ENCODE data around the gene ATRNL1. TPM values are rescaled to one million over a fixed set of nuclear protein-coding genes. Genes with fewer than 3 reads are reported as not detected.

Gene ATRNL1
- total RNA-seq, 4 donors from 2014 or later: 0.34 to 0.98 (median 0.44) TPM; not detected in 1

DNA sequence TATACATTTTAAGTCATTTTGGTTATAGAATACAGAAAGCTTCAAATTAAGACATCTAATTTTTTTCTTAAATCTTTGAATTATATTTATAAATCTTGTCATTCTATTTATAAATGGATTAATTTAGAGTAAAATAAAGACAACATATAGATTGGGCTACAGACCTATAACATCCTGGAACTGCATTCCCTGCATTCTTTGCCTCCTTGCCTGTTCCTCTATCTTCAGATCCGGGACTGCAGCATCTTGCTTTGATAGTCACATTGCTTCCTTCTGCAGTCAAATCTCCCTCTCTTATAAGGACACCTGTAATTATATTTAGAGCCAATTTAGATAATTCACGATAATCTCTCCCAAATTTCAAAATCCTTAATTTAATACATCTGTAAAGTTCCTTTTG is 64.2 kb downstream of the ATRNL1 start:
- TF ChIP-seq, protein P1, sequence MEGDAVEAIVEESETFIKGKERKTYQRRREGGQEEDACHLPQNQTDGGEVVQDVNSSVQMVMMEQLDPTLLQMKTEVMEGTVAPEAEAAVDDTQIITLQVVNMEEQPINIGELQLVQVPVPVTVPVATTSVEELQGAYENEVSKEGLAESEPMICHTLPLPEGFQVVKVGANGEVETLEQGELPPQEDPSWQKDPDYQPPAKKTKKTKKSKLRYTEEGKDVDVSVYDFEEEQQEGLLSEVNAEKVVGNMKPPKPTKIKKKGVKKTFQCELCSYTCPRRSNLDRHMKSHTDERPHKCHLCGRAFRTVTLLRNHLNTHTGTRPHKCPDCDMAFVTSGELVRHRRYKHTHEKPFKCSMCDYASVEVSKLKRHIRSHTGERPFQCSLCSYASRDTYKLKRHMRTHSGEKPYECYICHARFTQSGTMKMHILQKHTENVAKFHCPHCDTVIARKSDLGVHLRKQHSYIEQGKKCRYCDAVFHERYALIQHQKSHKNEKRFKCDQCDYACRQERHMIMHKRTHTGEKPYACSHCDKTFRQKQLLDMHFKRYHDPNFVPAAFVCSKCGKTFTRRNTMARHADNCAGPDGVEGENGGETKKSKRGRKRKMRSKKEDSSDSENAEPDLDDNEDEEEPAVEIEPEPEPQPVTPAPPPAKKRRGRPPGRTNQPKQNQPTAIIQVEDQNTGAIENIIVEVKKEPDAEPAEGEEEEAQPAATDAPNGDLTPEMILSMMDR (IDR thresholded peaks at IDR 0.05; ENCODE audit: low read depth): no peak

DNA sequence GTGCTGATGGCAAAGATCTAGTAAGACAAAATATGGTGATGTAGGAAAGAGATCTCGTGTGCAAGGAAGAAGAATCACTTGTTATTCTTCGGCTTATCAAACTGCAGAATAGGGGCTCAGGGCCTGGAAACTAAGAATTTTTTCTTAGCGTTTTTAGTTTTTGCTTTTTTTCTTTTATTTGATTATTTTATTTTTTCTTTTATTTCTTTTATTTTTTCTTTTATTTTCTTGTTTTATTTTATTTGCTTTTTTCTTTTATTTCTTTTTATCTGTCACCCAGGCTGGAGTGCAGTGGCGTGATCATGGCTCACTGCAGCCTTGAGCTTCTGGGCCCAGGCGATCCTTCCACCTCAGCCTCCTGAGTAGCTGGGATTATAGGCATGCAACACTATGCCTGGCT is 70.0 kb downstream of the ATRNL1 start:
- TF ChIP-seq, protein P1 (IDR thresholded peaks at IDR 0.05; ENCODE audit: low read depth): no peak

DNA sequence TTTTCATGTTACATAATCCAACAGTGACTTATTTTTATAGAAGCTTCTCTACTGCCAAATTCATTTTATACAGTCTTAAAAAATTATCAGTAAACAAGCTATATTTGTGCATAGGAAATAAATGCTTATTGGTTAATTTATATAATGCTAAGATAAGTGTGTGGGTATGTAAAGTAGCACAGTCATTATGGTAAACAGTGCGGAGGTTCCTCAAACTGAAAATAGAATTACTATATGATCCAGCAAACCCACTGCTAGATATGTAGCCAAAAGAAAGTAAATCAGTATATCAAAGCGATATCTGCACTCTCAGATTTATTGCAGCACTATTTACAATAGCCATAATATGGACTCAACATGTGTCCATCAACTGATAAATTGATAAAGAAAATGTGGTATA is 71.1 kb downstream of the ATRNL1 start:
- TF ChIP-seq, protein P1 (IDR thresholded peaks at IDR 0.05; ENCODE audit: low read depth): no peak

DNA sequence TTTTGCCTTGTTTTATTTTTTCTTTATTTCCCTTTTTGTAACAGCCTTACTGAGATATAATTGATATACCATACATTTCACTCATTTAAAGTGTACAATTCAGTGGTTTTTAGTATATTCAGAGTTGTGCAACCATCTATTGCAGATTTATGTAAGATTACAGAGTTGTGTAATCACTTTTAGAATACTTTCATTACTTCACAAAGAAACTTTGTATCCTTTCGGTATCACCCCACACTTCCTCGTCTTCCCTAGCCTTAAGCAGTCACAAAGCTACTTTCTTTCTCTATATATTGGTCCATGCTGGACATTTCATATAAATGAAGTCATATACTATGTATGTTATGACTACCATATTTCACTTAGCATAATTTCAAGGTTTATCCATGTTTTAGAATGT is 74.6 kb downstream of the ATRNL1 start:
- TF ChIP-seq, protein P1 (IDR thresholded peaks at IDR 0.05; ENCODE audit: low read depth): no peak

DNA sequence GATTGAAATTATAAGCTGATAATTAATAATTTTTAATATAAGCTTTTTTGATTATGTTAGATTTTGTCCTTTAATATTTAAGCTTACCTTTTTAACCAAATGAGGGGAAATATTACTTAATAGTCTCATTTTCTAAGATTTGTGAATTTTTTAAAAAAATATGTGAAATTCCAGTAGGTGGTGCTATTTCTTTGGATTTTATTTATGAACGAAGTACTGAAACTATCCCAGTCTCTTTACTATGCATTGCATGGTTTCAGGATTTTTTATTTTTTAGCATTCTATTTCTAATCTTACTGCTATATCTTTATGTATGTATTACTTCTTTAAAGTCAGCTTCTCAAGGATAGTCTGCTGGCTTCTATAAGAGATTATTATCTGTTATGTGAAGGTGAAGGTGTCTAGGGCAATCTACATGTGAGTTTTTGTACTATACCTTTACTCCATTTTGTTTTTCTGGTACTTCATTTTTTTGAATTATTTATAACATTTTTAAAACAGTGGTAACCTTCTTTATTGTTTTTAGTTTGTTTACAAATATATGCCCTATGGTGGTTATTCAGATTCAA is 78.3 kb downstream of the ATRNL1 start:
- TF ChIP-seq, protein P1 (IDR thresholded peaks at IDR 0.05; ENCODE audit: low read depth): no peak

DNA sequence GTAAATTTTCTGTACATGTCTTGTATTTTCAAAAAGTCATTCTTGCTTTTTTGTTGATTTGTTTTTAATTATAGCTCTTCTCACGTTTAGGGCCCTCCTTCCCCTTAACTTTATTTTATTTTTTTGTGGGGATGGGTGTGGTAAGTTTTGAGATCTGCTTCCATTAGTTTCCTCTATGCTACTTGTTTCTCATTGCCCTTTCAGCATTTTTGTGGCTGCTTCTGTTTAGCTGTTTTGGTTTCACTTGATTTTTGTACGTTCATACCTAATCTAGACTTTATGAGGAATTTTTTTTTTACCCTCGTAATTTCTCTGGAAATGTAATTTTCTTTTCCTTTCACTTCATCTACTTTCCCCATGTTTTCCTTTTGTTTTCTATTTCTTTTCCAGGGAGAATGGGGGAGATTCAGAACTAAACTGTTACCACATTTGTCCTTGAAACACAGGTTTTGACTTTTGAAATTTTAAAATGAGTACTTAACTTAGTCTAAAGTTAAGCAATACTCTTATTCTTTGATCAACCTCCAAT is 80.8 kb downstream of the ATRNL1 start:
- TF ChIP-seq, protein P1 (IDR thresholded peaks at IDR 0.05; ENCODE audit: low read depth): no peak

DNA sequence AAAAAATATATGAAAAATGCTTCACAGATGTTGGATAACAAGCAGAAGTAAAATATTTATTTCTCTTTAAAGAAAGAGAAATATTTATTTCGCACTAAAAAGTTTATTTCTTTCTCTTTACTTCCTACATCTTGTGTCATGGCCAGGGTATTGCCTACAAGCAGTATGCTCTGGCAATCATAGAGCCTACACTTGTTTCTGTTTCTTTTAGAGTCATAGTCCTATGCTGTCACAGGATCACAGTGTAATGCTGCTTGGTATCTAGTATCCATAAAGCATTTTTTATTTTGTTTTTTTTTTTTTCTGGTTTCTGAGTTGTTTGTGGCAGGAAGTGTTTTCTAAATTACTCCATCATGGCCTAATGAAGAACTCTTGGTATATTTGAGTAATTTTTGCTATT is 116.0 kb downstream of the ATRNL1 start:
- TF ChIP-seq, protein P1 (IDR thresholded peaks at IDR 0.05; ENCODE audit: low read depth): no peak

Measured in subcutaneous adipose tissue (tissue), 4 donors.